H1 (cell line): ENCODE measurements around the gene KCMF1. TPM values are rescaled to one million over a fixed set of nuclear protein-coding genes. Genes with fewer than 3 reads are reported as not detected.

Experiments
- CTCF ChIA-PET: fragments of 300-600 bp; sonication (Branson Sonifier 250); formaldehyde crosslinking; loops from one replicate; lab custom pipeline; 2021; ENCODE audit not compliant: partially characterized antibody; lab: Charles Lee
- POLR2A ChIA-PET: fragments of 300-600 bp; sonication (Branson Sonifier 250); formaldehyde crosslinking; loops from one replicate; lab custom pipeline; 2021; ENCODE audit warnings: inconsistent platforms; ENCODE audit not compliant: partially characterized antibody; lab: Charles Lee
- DNase-seq, 2 experiments: peaks; one replicate each; pipeline versions ENCODE4 v3.0.0 to v3.0.0-alpha.2; 2010 to 2022; ENCODE audit warnings: low spot score in 2 of 2, low read depth in 1 of 2, mixed read lengths in 1 of 2
- FAIRE-seq: peaks from 2 replicates; lab custom pipeline; 2011; peaks lifted over from hg19 to GRCh38; lab: Jason Lieb, UNC
- H2AFZ ChIP-seq: 2 replicates; pipeline ENCODE4 v1.8.1; 2012; ENCODE audit warnings: low read length, inconsistent platforms
- H2AK5ac ChIP-seq: 2 replicates; pipeline ENCODE4 v1.6.1; 2013; ENCODE audit warnings: low read depth, low read length
- H2BK120ac ChIP-seq: replicated peaks from 2 replicates; pipeline ENCODE3; 2013; ENCODE audit warnings: low read depth, low read length, inconsistent platforms
- H2BK12ac ChIP-seq: 2 replicates; pipeline ENCODE4 v1.6.1; 2013; ENCODE audit warnings: low read depth, low read length
- H2BK15ac ChIP-seq: 2 replicates; pipeline ENCODE4 v1.6.1; 2013; ENCODE audit warnings: low read length
- H2BK20ac ChIP-seq: 2 replicates; pipeline ENCODE4 v1.6.1; 2013; ENCODE audit warnings: low read length
- H2BK5ac ChIP-seq: 2 replicates; pipeline ENCODE4 v1.6.1; 2013; ENCODE audit warnings: low read depth, low read length
- H3K14ac ChIP-seq: 2 replicates; pipeline ENCODE4 v1.6.1; 2013; ENCODE audit warnings: inconsistent platforms; ENCODE audit not compliant: insufficient read length
- H3K18ac ChIP-seq: 2 replicates; pipeline ENCODE4 v1.6.1; 2013; ENCODE audit warnings: low read length; ENCODE audit errors: extremely low read depth
- H3K23ac ChIP-seq: 2 replicates; pipeline ENCODE4 v1.6.1; 2013; ENCODE audit warnings: inconsistent platforms; ENCODE audit not compliant: insufficient read length
- H3K23me2 ChIP-seq: 2 replicates; pipeline ENCODE4 v1.6.1; 2013; ENCODE audit warnings: low read depth, low read length
- H3K27ac ChIP-seq: 2 replicates; pipeline ENCODE4 v1.6.1; 2011; ENCODE audit warnings: low read depth, low read length, inconsistent platforms
- H3K27me3 ChIP-seq, 4 experiments: replicated peaks in 1 of 4; 1 replicate in 1 of 4; 2 replicates in 3 of 4; pipeline versions ENCODE4 v1.6.1 to v1.8.1; 2011 to 2013; ENCODE audit warnings: low read length in 3 of 4, mild to moderate bottlenecking in 3 of 4, inconsistent platforms in 2 of 4, mixed read lengths in 2 of 4, moderate library complexity in 1 of 4; ENCODE audit not compliant: control insufficient read depth in 3 of 4, insufficient read depth in 3 of 4; ENCODE audit errors: extremely low read depth in 1 of 4
- H3K36me3 ChIP-seq, 4 experiments: 2 replicates each; pipeline versions ENCODE4 v1.6.1 to v1.8.1; 2011 to 2013; ENCODE audit warnings: mild to moderate bottlenecking in 4 of 4, low read length in 3 of 4, moderate library complexity in 2 of 4, control low read depth in 1 of 4, inconsistent platforms in 1 of 4; ENCODE audit not compliant: insufficient read depth in 4 of 4, control insufficient read depth in 2 of 4
- H3K4ac ChIP-seq: replicated peaks from 2 replicates; pipeline ENCODE3; 2013; ENCODE audit warnings: low read length, low read depth, mixed read lengths, inconsistent platforms; ENCODE audit not compliant: insufficient read length
- H3K4me1 ChIP-seq, 4 experiments: replicated peaks in 1 of 4; 1 replicate in 1 of 4; 2 replicates in 3 of 4; pipeline versions ENCODE4 v1.6.1 to v1.8.1; 2011 to 2013; ENCODE audit warnings: low read length in 3 of 4, inconsistent platforms in 2 of 4, mixed read lengths in 1 of 4; ENCODE audit not compliant: insufficient read depth in 4 of 4, control insufficient read depth in 3 of 4
- H3K4me2 ChIP-seq, 2 experiments: 2 replicates each; pipeline versions ENCODE4 v1.6.1 to v1.8.1; 2011 to 2013; ENCODE audit warnings: low read depth in 2 of 2, low read length in 2 of 2, control low read depth in 1 of 2, inconsistent platforms in 1 of 2, mild to moderate bottlenecking in 1 of 2; ENCODE audit not compliant: insufficient read depth in 1 of 2
- H3K4me3 ChIP-seq, 4 experiments: fragments of 200-600, 300-600 bp in 1 of 4; sonication (generic), shearing (Covaris generic), sonication (Bioruptor Twin) in 1 of 4; 2 replicates each; pipeline versions ENCODE4 v1.5.1 to v1.8.1; 2011 to 2016; ENCODE audit warnings: low read length in 4 of 4, low read depth in 3 of 4, control low read depth in 2 of 4, inconsistent platforms in 2 of 4, mild to moderate bottlenecking in 2 of 4, mixed read lengths in 1 of 4, moderate library complexity in 1 of 4; ENCODE audit not compliant: insufficient read depth in 2 of 4; ENCODE audit errors: extremely low read depth in 1 of 4
- H3K56ac ChIP-seq: replicated peaks from 2 replicates; pipeline ENCODE3; 2013; ENCODE audit warnings: low read depth, mild to moderate bottlenecking, mixed read lengths, low read length, inconsistent platforms; ENCODE audit not compliant: insufficient read length
- H3K79me1 ChIP-seq: 2 replicates; pipeline ENCODE4 v1.6.1; 2013; ENCODE audit warnings: low read depth, low read length, control low read depth
- H3K79me2 ChIP-seq, 2 experiments: 2 replicates each; pipeline versions ENCODE4 v1.6.1 to v1.8.1; 2012 to 2013; ENCODE audit warnings: low read length in 2 of 2, mild to moderate bottlenecking in 2 of 2, inconsistent platforms in 1 of 2; ENCODE audit not compliant: insufficient read depth in 2 of 2, control insufficient read depth in 1 of 2
- H3K9ac ChIP-seq, 4 experiments: replicated peaks in 1 of 4; 1 replicate in 1 of 4; 2 replicates in 3 of 4; pipeline versions ENCODE4 v1.6.1 to v1.8.1; 2011 to 2013; ENCODE audit warnings: low read depth in 3 of 4, low read length in 3 of 4, control low read depth in 2 of 4, mild to moderate bottlenecking in 2 of 4, moderate library complexity in 2 of 4, inconsistent platforms in 1 of 4; ENCODE audit errors: extremely low read depth in 1 of 4
- H3K9me3 ChIP-seq, 2 experiments: 2 replicates each; pipeline versions ENCODE4 v1.6.1 to v1.8.1; 2012 to 2013; ENCODE audit warnings: mild to moderate bottlenecking in 2 of 2, moderate library complexity in 2 of 2, control low read depth in 1 of 2, inconsistent platforms in 1 of 2, low read depth in 1 of 2, low read length in 1 of 2, mixed read lengths in 1 of 2; ENCODE audit not compliant: insufficient read depth in 2 of 2
- H4K20me1 ChIP-seq, 2 experiments: replicated peaks in 1 of 2; 2 replicates each; pipeline versions ENCODE3 to v1.8.1; 2011 to 2013; ENCODE audit warnings: inconsistent platforms in 2 of 2, low read length in 2 of 2, mild to moderate bottlenecking in 1 of 2; ENCODE audit not compliant: insufficient read depth in 2 of 2, control insufficient read depth in 1 of 2
- H4K5ac ChIP-seq: 2 replicates; pipeline ENCODE4 v1.6.1; 2013; ENCODE audit warnings: low read length, low read depth, mixed read lengths, inconsistent platforms; ENCODE audit not compliant: insufficient read length
- H4K8ac ChIP-seq: 2 replicates; pipeline ENCODE4 v1.8.0; 2013; ENCODE audit warnings: mild to moderate bottlenecking, moderate library complexity, low read length, inconsistent platforms; ENCODE audit not compliant: insufficient read depth; ENCODE audit errors: extremely low read depth
- H4K91ac ChIP-seq: replicated peaks from 2 replicates; pipeline ENCODE3; 2013; ENCODE audit warnings: low read length, mixed read lengths, inconsistent platforms; ENCODE audit not compliant: insufficient read length
- CEBPB ChIP-seq: IDR thresholded peaks from 2 replicates; pipeline ENCODE4 v1.6.1; 2012; ENCODE audit warnings: low read depth, low read length
- EGR1 ChIP-seq: IDR thresholded peaks from 2 replicates; pipeline ENCODE4 v1.6.1; 2011; ENCODE audit warnings: low read depth, low read length, borderline replicate concordance
- EZH2 ChIP-seq: fragments of 200-600 bp; sonication (generic); IDR thresholded peaks from 2 replicates; pipeline ENCODE4 v1.7.1; 2012; ENCODE audit warnings: low read depth, mild to moderate bottlenecking, moderate library complexity, low read length, inconsistent platforms; ENCODE audit not compliant: severe bottlenecking
- KDM1A ChIP-seq: fragments of 200-600, 300-600 bp; sonication (generic); IDR thresholded peaks from 2 replicates; pipeline ENCODE4 v1.7.1; 2016; ENCODE audit warnings: mild to moderate bottlenecking, low read length, borderline replicate concordance
- SIRT6 ChIP-seq: IDR thresholded peaks from one replicate; pipeline ENCODE4 v1.7.1; 2012; ENCODE audit warnings: low read length, inconsistent platforms
- SP2 ChIP-seq: IDR thresholded peaks from 2 replicates; pipeline ENCODE4 v1.6.1; 2012; ENCODE audit warnings: mild to moderate bottlenecking, low read length, inconsistent platforms
- SRF ChIP-seq: IDR thresholded peaks from 2 replicates; pipeline ENCODE4 v1.6.1; 2011; ENCODE audit warnings: mild to moderate bottlenecking, low read depth, low read length, moderate library complexity
- TAF1 ChIP-seq: IDR thresholded peaks from 2 replicates; pipeline ENCODE4 v1.6.1; 2011; ENCODE audit warnings: mild to moderate bottlenecking, low read depth, low read length
- TEAD4 ChIP-seq: IDR thresholded peaks from 2 replicates; pipeline ENCODE4 v1.6.1; 2012; ENCODE audit warnings: low read depth, low read length, inconsistent platforms, mixed read lengths
- WGBS, 2 experiments: shearing (Covaris generic) in 1 of 2; methylation state at CpG; one replicate each; pipeline versions ENCODE4 v1.1.6 to v1.1.7; 2013 to 2015; ENCODE audit warnings: low lambda C conversion rate in 2 of 2, mixed read lengths in 2 of 2, inconsistent platforms in 1 of 2, low coverage in 1 of 2, missing lambda C conversion rate in 1 of 2; ENCODE audit not compliant: insufficient replicate concordance in 2 of 2, insufficient coverage in 1 of 2, insufficient read length in 1 of 2; ENCODE audit errors: extremely low coverage in 1 of 2, missing lambda C conversion rate in 1 of 2; 5-methylcytosine and 5-hydroxymethylcytosine counted together
- polyA plus RNA-seq, 7 experiments: library from polyadenylated mRNA; depleted of rRNA in 3 of 7; stranded (reverse) in 5 of 7; unstranded in 2 of 7; fragments of >200 nt in 5 of 7; fragments of 200-250 nt in 2 of 7; gene quantifications; 1 replicate in 5 of 7; 2 replicates in 1 of 7; 4 replicates in 1 of 7; pipeline versions ENCODE4 v1.2.1 to v1.2.3, GENCODE V29; 2011 to 2013; ENCODE audit warnings: missing spikeins in 2 of 7, mixed read lengths in 2 of 7
- total RNA-seq: library from RNA; stranded (reverse); fragmentation: NEBNext Ultra II Directional; extraction: Animal tissue kit (Norgen Biotek cat#: 25700); gene quantifications from 2 replicates; pipeline ENCODE4 v1.2.1, GENCODE V29; 2021
- TF ChIP-seq, protein P1 (sequence below), 3 experiments: IDR thresholded peaks; 1 replicate in 2 of 3; 2 replicates in 1 of 3; pipeline versions ENCODE4 v1.5.1 to v1.6.1; 2011; ENCODE audit warnings: low read length in 3 of 3, mild to moderate bottlenecking in 3 of 3, inconsistent platforms in 2 of 3, low read depth in 1 of 3, moderate library complexity in 1 of 3; ENCODE audit not compliant: insufficient read depth in 1 of 3; ENCODE audit errors: control extremely low read depth in 1 of 3
- TF ChIP-seq, protein P2 (sequence below): IDR thresholded peaks from 2 replicates; pipeline ENCODE4 v1.6.1; 2011; ENCODE audit warnings: low read length, improper control_type of control experiment

KCMF1 gene
- total and polyA plus RNA-seq, 2 of the 8 experiments (the other 6 are each of a cell fraction or from before 2014, with no cell fraction given) = 86.9 to 149 TPM

DNA sequence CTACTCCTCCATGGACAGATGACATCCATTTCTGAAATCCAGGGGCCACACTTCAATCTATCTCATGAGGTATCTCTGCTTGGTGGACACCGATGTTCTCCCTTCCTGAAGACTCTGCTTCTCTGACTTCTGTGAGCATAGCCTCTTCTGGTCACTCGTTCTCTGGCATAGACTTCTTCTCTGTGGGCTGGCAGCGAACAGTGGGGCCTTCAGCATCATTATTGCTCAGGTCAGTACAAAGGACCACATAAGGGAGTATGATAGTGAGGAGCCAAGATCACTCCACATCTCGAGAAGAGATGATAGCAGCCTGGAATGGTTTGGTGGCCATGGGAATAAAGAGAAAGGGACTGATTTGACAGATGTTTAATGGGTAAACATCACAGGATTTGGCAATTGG lies 8.0 kb upstream of the KCMF1 start:
- no peak for FAIRE-seq
- no peak overlapping the region for H3K14ac ChIP-seq
- TF ChIP-seq EGR1 (no peak), TAF1 (no peak), EZH2 (no peak), CEBPB (no peak), SIRT6 (no peak), SRF (no peak), KDM1A (no peak), TEAD4 (no peak), SP2 (no peak)
- TF ChIP-seq, protein P1, sequence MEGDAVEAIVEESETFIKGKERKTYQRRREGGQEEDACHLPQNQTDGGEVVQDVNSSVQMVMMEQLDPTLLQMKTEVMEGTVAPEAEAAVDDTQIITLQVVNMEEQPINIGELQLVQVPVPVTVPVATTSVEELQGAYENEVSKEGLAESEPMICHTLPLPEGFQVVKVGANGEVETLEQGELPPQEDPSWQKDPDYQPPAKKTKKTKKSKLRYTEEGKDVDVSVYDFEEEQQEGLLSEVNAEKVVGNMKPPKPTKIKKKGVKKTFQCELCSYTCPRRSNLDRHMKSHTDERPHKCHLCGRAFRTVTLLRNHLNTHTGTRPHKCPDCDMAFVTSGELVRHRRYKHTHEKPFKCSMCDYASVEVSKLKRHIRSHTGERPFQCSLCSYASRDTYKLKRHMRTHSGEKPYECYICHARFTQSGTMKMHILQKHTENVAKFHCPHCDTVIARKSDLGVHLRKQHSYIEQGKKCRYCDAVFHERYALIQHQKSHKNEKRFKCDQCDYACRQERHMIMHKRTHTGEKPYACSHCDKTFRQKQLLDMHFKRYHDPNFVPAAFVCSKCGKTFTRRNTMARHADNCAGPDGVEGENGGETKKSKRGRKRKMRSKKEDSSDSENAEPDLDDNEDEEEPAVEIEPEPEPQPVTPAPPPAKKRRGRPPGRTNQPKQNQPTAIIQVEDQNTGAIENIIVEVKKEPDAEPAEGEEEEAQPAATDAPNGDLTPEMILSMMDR (IDR thresholded peaks at IDR 0.05; ENCODE audit: control extremely low read depth in 1 of 3, insufficient read depth in 1 of 3, low read depth in 1 of 3, low read length in 3 of 3) = no peak
- TF ChIP-seq, protein P2, sequence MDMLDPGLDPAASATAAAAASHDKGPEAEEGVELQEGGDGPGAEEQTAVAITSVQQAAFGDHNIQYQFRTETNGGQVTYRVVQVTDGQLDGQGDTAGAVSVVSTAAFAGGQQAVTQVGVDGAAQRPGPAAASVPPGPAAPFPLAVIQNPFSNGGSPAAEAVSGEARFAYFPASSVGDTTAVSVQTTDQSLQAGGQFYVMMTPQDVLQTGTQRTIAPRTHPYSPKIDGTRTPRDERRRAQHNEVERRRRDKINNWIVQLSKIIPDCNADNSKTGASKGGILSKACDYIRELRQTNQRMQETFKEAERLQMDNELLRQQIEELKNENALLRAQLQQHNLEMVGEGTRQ = no peak

More for the DNA sequence above, 8.0 kb upstream of the KCMF1 start:
- H3K4me3 ChIP-seq = no peak overlapping the region
- WGBS, 2 experiments = 95% methylated on average over 4 of the region's 4 CpGs; no CpG with 5 or more reads in 1 of the 2 experiments
- no peak overlapping the region; the same call in 1 of the 2 replicates for H3K27ac ChIP-seq
- H3K79me2 ChIP-seq = peaks cover 4 to 53% of the 10 kb centered on the region in 2 experiments; a peak in 3 of 4 replicates
- POLR2A ChIA-PET = interaction anchor here (1.1 to 12.0 kb wide), 6 partner anchors 8 to 37 kb away, joined by 3 to 288 read pairs (median 7); partner anchors contain the start of gene KCMF1
- no peak overlapping the region for H2AFZ ChIP-seq
- H3K23ac ChIP-seq = no peak overlapping the region
- H3K4me2 ChIP-seq = no peak overlapping the region
- H3K23me2 ChIP-seq = peaks cover 3% of the 10 kb centered on the region; the same call in 1 of the 2 replicates
- no peak overlapping the region for H2BK15ac ChIP-seq
- no peak overlapping the region for H3K9ac ChIP-seq
- H3K27me3 ChIP-seq = no peaks in the 10 kb centered on the region
- H4K20me1 ChIP-seq = peaks cover 0 to 7% of the 10 kb centered on the region in 2 experiments
- no peak for DNase-seq
- H4K91ac ChIP-seq = no peak overlapping the region
- H3K18ac ChIP-seq = no peak overlapping the region
- H3K9me3 ChIP-seq = no peaks in the 10 kb centered on the region
- CTCF ChIA-PET = interaction anchor here (0.5 to 7.9 kb wide), 3 partner anchors 38 to 76 kb away, joined by 3 to 46 read pairs (median 3); no protein-coding TSS in a partner anchor
- H3K4ac ChIP-seq = no peak overlapping the region
- H3K56ac ChIP-seq = no peak overlapping the region
- H2AK5ac ChIP-seq = no peak overlapping the region
- peaks cover 7 to 23% (median 19%) of the 10 kb centered on the region in 4 experiments for H3K4me1 ChIP-seq
- no peak overlapping the region for H2BK120ac ChIP-seq
- H2BK5ac ChIP-seq = no peak overlapping the region
- H4K5ac ChIP-seq = no peak overlapping the region
- no peak overlapping the region for H2BK20ac ChIP-seq
- H3K79me1 ChIP-seq = peaks cover under 1% of the 10 kb centered on the region; the same call in 1 of the 2 replicates
- peaks cover 0 to 49% (median 20%) of the 10 kb centered on the region in 4 experiments; a peak in 5 of 8 replicates for H3K36me3 ChIP-seq
- no peak overlapping the region for H2BK12ac ChIP-seq
- H4K8ac ChIP-seq = no peak overlapping the region
